Uterus (tissue), 4 donors: ENCODE measurements around the gene PARP6. TPM values are rescaled to one million over a fixed set of nuclear protein-coding genes. Genes with fewer than 3 reads are reported as not detected.
A peak's percentile ranks its signal among the peaks of the same experiment; 100 is the strongest.

Experiments used
- DNase-seq, 2 donors: peaks; one replicate each; pipeline ENCODE4 v3.0.0-alpha.2; 2019 to 2020
- H3K27ac ChIP-seq, 2 donors: fragments of 200-600 bp; sonication (generic); 1 replicate in 1 of 2; 2 replicates in 1 of 2; pipeline ENCODE4 v1.5.1; 2016 to 2018
- H3K27me3 ChIP-seq, 2 donors: fragments of 200-600 bp; sonication (generic); one replicate each; pipeline ENCODE4 v1.5.1; 2018 to 2019; ENCODE audit warnings: control low read depth in 1 of 2
- H3K36me3 ChIP-seq, 2 donors: fragments of 200-600 bp; sonication (generic); one replicate each; pipeline ENCODE4 v1.5.1; 2019; ENCODE audit warnings: control low read depth in 1 of 2
- H3K4me1 ChIP-seq, 2 donors: fragments of 200-600 bp; sonication (generic); one replicate each; pipeline ENCODE4 v1.5.1; 2018 to 2019; ENCODE audit warnings: control low read depth in 1 of 2
- H3K4me3 ChIP-seq, 2 donors: fragments of 200-600 bp; sonication (generic); 1 replicate in 1 of 2; 2 replicates in 1 of 2; pipeline ENCODE4 v1.5.1; 2018 to 2019; ENCODE audit warnings: mild to moderate bottlenecking in 1 of 2
- H3K9me3 ChIP-seq, 2 donors: fragments of 200-600 bp; sonication (generic); one replicate each; pipeline ENCODE4 v1.5.1; 2019; ENCODE audit warnings: control low read depth in 1 of 2
- POLR2A ChIP-seq, 2 donors: fragments of 450-650 bp; IDR thresholded peaks; one replicate each; pipeline ENCODE4 v1.6.1; 2016; ENCODE audit warnings: antibody characterized with exemption in 2 of 2, mild to moderate bottlenecking in 1 of 2, moderate library complexity in 1 of 2
- intact Hi-C: fragments of 100-400 bp; cut with DNase I; formaldehyde crosslinking; loops from one replicate; pipeline ENCODE4 v1.15.1; 2023; ENCODE audit warnings: low total_unique reads
- total RNA-seq, 4 donors: library from RNA; depleted of rRNA in 3 of 4; stranded (reverse); fragments of >200 nt in 3 of 4; gene quantifications; one replicate each; pipeline versions ENCODE4 v1.1.0 to v1.2.4, GENCODE V29; 2014 to 2023
- TF ChIP-seq, protein P1 (sequence below), 4 experiments: fragments of 200-600 bp in 2 of 4; fragments of 450-650 bp in 2 of 4; sonication (generic) in 2 of 4; IDR thresholded peaks; one replicate each; pipeline ENCODE4 v1.5.1; 2016 to 2019; ENCODE audit warnings: antibody characterized with exemption in 4 of 4, mild to moderate bottlenecking in 2 of 4, moderate library complexity in 1 of 4
- donor health status: DM: yes; HTN: yes; CAD: no.

PARP6 gene, protein sequence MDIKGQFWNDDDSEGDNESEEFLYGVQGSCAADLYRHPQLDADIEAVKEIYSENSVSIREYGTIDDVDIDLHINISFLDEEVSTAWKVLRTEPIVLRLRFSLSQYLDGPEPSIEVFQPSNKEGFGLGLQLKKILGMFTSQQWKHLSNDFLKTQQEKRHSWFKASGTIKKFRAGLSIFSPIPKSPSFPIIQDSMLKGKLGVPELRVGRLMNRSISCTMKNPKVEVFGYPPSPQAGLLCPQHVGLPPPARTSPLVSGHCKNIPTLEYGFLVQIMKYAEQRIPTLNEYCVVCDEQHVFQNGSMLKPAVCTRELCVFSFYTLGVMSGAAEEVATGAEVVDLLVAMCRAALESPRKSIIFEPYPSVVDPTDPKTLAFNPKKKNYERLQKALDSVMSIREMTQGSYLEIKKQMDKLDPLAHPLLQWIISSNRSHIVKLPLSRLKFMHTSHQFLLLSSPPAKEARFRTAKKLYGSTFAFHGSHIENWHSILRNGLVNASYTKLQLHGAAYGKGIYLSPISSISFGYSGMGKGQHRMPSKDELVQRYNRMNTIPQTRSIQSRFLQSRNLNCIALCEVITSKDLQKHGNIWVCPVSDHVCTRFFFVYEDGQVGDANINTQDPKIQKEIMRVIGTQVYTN
- total RNA-seq, result 100 to 1,000 TPM in 1 of 4 donors, 10 to 100 TPM in 3; 32.1 to 111 (median 55.6) TPM

DNA sequence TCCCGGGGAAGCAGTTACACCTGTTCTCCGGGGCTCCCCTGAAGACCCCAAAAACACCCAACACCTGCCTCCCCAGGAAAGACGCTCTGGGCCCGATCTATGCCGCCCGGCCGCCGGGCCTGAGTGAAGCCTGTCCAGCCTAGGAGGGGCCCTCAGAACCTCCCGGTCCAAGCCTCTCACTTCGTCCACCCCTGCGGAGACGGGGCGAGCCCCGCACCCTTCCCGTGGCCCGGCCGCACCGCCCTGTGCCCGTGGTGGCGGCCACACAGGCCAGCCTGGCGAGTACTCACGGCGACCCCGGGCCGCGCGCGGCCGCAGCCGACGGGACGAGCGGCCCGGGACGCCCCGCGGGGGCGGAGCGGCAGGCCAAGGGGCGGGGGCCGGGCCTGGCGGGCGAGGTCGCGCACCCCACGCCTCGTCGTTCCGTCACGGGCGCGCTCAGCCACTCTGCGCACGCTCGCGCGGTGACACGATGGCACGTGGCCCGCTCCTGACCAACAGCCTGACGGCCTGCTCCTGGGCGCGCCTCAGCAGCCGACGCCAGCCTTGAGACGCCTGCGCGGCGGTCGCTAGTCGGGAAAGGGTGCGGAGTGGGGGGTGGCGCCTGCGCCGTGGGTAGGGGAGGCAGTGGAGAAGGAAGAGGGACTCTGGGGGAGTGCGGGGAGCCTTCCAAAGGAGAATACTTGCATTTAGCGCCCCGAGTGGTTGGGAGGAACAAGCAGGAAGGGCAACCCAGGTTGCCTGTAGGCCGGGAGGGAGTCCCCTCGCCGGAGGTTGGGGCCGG, at the start of gene PARP6:
TSS of gene PARP6 (minus strand) at position 342 of the 784 bp plus-strand sequence. CDS start 5,077 bp downstream, outside the sequence.
- H3K36me3 ChIP-seq, result no peaks in the 10 kb centered on the region
- no peaks in the 10 kb centered on the region for H3K27me3 ChIP-seq
- intact Hi-C loops, result loop anchor here (10.0 kb wide), 1 partner anchor 68 kb away; no protein-coding TSS in a partner anchor
- H3K4me1 ChIP-seq, result no peaks in the 10 kb centered on the region
- H3K4me3 ChIP-seq, result peak within 1 kb of the TSS; percentile 88 to 93
- TF ChIP-seq POLR2A (IDR thresholded peaks at IDR 0.05), result peak; percentile 59 to 83
- TF ChIP-seq, protein P1, sequence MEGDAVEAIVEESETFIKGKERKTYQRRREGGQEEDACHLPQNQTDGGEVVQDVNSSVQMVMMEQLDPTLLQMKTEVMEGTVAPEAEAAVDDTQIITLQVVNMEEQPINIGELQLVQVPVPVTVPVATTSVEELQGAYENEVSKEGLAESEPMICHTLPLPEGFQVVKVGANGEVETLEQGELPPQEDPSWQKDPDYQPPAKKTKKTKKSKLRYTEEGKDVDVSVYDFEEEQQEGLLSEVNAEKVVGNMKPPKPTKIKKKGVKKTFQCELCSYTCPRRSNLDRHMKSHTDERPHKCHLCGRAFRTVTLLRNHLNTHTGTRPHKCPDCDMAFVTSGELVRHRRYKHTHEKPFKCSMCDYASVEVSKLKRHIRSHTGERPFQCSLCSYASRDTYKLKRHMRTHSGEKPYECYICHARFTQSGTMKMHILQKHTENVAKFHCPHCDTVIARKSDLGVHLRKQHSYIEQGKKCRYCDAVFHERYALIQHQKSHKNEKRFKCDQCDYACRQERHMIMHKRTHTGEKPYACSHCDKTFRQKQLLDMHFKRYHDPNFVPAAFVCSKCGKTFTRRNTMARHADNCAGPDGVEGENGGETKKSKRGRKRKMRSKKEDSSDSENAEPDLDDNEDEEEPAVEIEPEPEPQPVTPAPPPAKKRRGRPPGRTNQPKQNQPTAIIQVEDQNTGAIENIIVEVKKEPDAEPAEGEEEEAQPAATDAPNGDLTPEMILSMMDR (IDR thresholded peaks at IDR 0.05), result peak; percentile 77 to 90 (median 82)
- DNase-seq, result peak; percentile 98 to 99
- no peaks in the 10 kb centered on the region for H3K9me3 ChIP-seq
- peak within 1 kb of the TSS; percentile 88 to 98 for H3K27ac ChIP-seq

GRCh38 chr15:72319985-72320671, 47.8 kb upstream of the PARP6 start, which contains the start of gene CELF6:
CELF6 (minus strand) TSS chr15:72320157; CDS start chr15:72319874, 283 bp downstream.
- no peak within 1 kb of the TSS for H3K27ac ChIP-seq
- TF ChIP-seq POLR2A (IDR thresholded peaks at IDR 0.05), result no peak
- TF ChIP-seq, protein P1 (IDR thresholded peaks at IDR 0.05), result no peak
- intact Hi-C loops, result no loop called here
- H3K9me3 ChIP-seq, result no peaks in the 10 kb centered on the region
- H3K4me3 ChIP-seq, result peak within 1 kb of the TSS; percentile 25 to 35
- H3K36me3 ChIP-seq, result no peaks in the 10 kb centered on the region
- peak; percentile 57 to 68 for DNase-seq
- no peaks in the 10 kb centered on the region for H3K27me3 ChIP-seq
- peaks cover 0 to 6% of the 10 kb centered on the region in 2 donors for H3K4me1 ChIP-seq

DNA sequence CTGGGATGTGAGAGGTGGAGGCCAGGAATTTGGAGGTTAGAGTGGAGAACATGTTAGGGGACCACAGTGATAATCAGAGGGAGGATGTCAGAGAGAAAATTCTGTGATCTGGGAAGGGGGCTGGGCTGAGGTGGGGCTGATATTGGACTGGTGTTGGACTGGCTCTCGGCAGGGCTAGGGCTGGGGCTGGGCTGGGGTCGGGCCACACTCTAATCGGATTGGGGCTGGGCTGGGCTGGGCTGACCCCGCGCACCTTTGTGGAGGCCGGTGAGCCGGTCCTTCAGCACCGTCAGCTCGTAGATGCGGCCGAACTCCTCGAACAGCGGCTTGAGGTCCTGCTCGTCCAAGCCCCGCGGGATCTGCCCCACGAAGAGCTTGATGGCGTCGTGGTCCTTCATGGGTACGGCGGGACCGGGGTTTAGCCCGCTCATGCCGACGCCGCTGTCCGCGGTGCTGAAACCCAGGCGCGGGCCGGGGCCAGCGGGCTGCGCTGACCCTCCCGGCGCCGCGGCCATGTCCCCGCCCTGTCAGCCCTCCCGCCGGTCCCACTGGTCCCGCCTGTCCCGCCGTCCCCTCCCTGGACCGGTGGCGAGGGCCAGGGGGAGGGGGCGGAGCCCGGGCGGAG, 47.1 kb upstream of the PARP6 start:
- H3K4me3 ChIP-seq, result peak overlapping the region in 1 of 2 donors; percentile 35
- no peaks in the 10 kb centered on the region for H3K36me3 ChIP-seq
- no peak overlapping the region for H3K27ac ChIP-seq
- H3K4me1 ChIP-seq, result peaks cover 0 to 6% of the 10 kb centered on the region in 2 donors
- intact Hi-C loops, result no loop called here
- TF ChIP-seq POLR2A (IDR thresholded peaks at IDR 0.05), result no peak
- TF ChIP-seq, protein P1 (IDR thresholded peaks at IDR 0.05), result no peak
- DNase-seq, result peak; percentile 43 to 66
- no peaks in the 10 kb centered on the region for H3K9me3 ChIP-seq
- no peaks in the 10 kb centered on the region for H3K27me3 ChIP-seq

DNA sequence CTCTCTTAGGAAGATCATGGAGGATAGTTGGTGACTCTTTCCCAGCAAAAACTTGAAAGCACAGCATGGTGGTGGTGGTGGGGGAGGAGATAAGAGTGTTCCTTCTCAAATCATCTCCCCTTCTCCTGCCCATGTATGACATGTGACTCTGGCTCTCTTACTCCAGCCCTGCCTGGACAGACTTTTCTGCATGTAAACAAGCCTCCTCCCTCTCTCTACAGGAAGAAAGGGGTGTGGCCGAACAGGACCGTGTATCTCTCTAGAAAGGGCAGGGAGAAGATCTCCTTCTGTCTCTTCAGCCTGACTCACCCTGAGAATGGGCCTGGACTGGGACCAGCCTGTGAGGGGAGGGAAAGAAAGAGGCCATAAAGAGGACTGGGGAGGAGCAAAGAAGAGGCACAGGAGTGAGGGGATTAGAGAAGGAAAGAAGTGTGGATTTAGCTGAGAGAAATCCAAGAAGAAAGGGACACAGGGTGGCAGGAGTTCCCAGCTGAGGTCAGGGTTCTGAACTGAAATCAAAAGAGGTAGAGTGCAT, 46.1 kb upstream of the PARP6 start:
- Histone ChIP-seq H3K27ac (no peak overlapping the region), H3K9me3 (no peaks in the 10 kb centered on the region), H3K27me3 (no peaks in the 10 kb centered on the region), H3K36me3 (no peaks in the 10 kb centered on the region), H3K4me1 (peaks cover 0 to 6% of the 10 kb centered on the region in 2 donors), H3K4me3 (no peak overlapping the region)
- intact Hi-C loops, result no loop called here
- no peak for DNase-seq
- no peak for TF ChIP-seq POLR2A (IDR thresholded peaks at IDR 0.05)
